Osteocyte (in vitro differentiated cells): ENCODE measurements around the gene ALCAM. TPM values are rescaled to one million over a fixed set of nuclear protein-coding genes. Genes with fewer than 3 reads are reported as not detected.

Experiments used
- DNase-seq: peaks from one replicate; pipeline ENCODE4 v3.0.0; 2021; ENCODE audit warnings: mixed read lengths; ENCODE audit not compliant: unreplicated experiment; ENCODE audit errors: extremely low spot score
- H3K27ac Mint-ChIP-seq: one replicate; pipeline ENCODE4 v1.8.0; 2021; ENCODE audit warnings: mild to moderate bottlenecking, mixed read lengths; ENCODE audit not compliant: unreplicated experiment
- H3K27me3 Mint-ChIP-seq: one replicate; pipeline ENCODE4 v1.8.0; 2021; ENCODE audit warnings: mixed read lengths; ENCODE audit not compliant: unreplicated experiment
- H3K36me3 Mint-ChIP-seq: one replicate; pipeline ENCODE4 v1.8.0; 2021; ENCODE audit warnings: mixed read lengths; ENCODE audit not compliant: unreplicated experiment
- H3K4me1 Mint-ChIP-seq: one replicate; pipeline ENCODE4 v1.8.0; 2021; ENCODE audit warnings: mixed read lengths; ENCODE audit not compliant: unreplicated experiment
- H3K4me3 Mint-ChIP-seq: one replicate; pipeline ENCODE4 v1.8.0; 2021; ENCODE audit warnings: mild to moderate bottlenecking, moderate library complexity, mixed read lengths; ENCODE audit not compliant: unreplicated experiment
- H3K9me3 Mint-ChIP-seq: one replicate; pipeline ENCODE4 v1.8.0; 2021; ENCODE audit warnings: mixed read lengths; ENCODE audit not compliant: unreplicated experiment
- total RNA-seq: library from RNA; stranded (reverse); gene quantifications from 2 replicates; pipeline ENCODE4 v1.2.1, GENCODE V29; 2021
- TF ChIP-seq, protein P1 (sequence below): fragments of 200-600 bp; sonication (generic); IDR thresholded peaks from 2 replicates; pipeline ENCODE4 v1.5.0; 2021; ENCODE audit warnings: antibody characterized with exemption, mild to moderate bottlenecking, moderate library complexity

Gene ALCAM
- total RNA-seq, 1 donor from 2014 or later, result 242 TPM

DNA sequence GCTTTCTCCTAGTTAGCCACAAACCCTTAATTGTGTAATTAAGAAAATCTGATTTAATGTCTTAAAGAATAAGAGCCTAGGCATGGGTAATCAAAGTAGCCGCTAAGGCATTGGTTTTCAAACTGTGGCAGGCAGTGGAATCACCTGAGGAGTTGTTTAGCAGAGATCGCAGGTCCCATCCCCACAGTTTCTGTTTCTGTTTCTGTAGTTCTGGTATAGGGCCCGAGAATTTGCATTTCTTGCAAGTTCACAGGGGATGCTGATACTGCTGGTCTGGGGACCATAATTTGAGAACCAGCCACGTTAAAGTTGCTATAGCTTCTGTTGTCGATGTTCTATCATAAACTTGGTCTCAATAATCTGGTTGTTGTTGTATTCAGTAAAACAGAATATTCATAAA is 204.3 kb downstream of the ALCAM start:
- peaks cover 3% of the 10 kb centered on the region for H3K4me1 Mint-ChIP-seq
- no peaks in the 10 kb centered on the region for H3K9me3 Mint-ChIP-seq
- no peak overlapping the region for H3K27ac Mint-ChIP-seq
- no peaks in the 10 kb centered on the region for H3K27me3 Mint-ChIP-seq
- no peak overlapping the region for H3K4me3 Mint-ChIP-seq
- peaks cover 59% of the 10 kb centered on the region for H3K36me3 Mint-ChIP-seq
- TF ChIP-seq, protein P1, sequence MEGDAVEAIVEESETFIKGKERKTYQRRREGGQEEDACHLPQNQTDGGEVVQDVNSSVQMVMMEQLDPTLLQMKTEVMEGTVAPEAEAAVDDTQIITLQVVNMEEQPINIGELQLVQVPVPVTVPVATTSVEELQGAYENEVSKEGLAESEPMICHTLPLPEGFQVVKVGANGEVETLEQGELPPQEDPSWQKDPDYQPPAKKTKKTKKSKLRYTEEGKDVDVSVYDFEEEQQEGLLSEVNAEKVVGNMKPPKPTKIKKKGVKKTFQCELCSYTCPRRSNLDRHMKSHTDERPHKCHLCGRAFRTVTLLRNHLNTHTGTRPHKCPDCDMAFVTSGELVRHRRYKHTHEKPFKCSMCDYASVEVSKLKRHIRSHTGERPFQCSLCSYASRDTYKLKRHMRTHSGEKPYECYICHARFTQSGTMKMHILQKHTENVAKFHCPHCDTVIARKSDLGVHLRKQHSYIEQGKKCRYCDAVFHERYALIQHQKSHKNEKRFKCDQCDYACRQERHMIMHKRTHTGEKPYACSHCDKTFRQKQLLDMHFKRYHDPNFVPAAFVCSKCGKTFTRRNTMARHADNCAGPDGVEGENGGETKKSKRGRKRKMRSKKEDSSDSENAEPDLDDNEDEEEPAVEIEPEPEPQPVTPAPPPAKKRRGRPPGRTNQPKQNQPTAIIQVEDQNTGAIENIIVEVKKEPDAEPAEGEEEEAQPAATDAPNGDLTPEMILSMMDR, result no peak
- no peak for DNase-seq

DNA sequence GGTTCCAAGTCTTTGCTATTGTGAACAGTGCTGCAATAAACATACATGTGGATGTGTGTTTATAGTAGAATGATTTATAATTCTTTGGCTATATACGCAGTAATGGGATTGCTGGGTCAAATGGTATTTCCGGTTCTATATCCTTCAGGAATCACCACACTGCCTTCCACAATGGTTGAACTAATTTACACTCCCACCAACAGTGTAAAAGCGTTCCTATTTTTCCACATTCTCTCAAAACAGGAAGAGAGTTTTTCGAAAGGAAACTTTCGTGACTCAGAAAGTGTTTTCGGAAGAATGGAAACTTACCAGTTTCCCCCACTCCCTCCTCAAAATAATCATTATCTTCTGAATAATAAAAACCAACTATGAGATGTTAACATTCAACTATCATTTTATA is 205.8 kb downstream of the ALCAM start:
- no peak overlapping the region for H3K4me3 Mint-ChIP-seq
- H3K4me1 Mint-ChIP-seq, result peaks cover 3% of the 10 kb centered on the region
- DNase-seq, result no peak
- H3K27ac Mint-ChIP-seq, result no peak overlapping the region
- H3K9me3 Mint-ChIP-seq, result no peaks in the 10 kb centered on the region
- TF ChIP-seq, protein P1, result no peak
- H3K27me3 Mint-ChIP-seq, result no peaks in the 10 kb centered on the region
- H3K36me3 Mint-ChIP-seq, result peaks cover 57% of the 10 kb centered on the region

GRCh38 chr3:105579439-105579838 is 212.7 kb downstream of the ALCAM start:
- Mint-ChIP-seq H3K36me3 (peaks cover 24% of the 10 kb centered on the region), H3K9me3 (peaks cover 9% of the 10 kb centered on the region), H3K4me3 (no peak overlapping the region), H3K4me1 (peaks cover 6% of the 10 kb centered on the region), H3K27ac (no peak overlapping the region), H3K27me3 (no peaks in the 10 kb centered on the region)
- TF ChIP-seq, protein P1, result no peak
- no peak for DNase-seq

GRCh38 chr3:105580296-105580965 is 213.7 kb downstream of the ALCAM start:
- Mint-ChIP-seq H3K4me1 (peaks cover 6% of the 10 kb centered on the region), H3K27me3 (no peaks in the 10 kb centered on the region), H3K36me3 (peaks cover 18% of the 10 kb centered on the region), H3K27ac (no peak overlapping the region), H3K9me3 (peaks cover 9% of the 10 kb centered on the region), H3K4me3 (no peak overlapping the region)
- TF ChIP-seq, protein P1, result no peak
- no peak for DNase-seq

DNA sequence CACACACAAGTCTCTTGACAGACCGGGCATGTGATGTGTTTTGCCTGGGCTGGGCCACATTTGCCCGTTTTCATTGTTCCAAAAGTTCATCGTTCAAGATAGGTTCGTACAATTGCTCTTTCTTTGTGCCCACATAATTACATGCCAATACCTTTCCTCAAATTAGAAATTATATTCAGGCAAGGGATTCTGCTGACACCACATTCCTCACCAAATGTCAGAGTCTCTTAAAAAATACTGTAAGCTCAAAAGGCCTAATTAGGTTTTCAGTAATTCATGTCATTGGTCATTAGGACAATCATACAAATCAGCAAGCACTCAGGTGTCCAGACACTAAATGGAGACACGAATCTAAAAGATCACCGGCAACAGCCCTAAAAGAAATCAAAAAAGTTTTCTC is 215.3 kb downstream of the ALCAM start:
- TF ChIP-seq, protein P1, result no peak
- Mint-ChIP-seq H3K4me3 (no peak overlapping the region), H3K36me3 (peaks cover 4% of the 10 kb centered on the region), H3K27me3 (no peaks in the 10 kb centered on the region), H3K9me3 (peaks cover 9% of the 10 kb centered on the region), H3K4me1 (peaks cover 6% of the 10 kb centered on the region), H3K27ac (no peak overlapping the region)
- no peak for DNase-seq
